Measurements from ENCODE around the gene FAR1.

- TF ChIP-seq CTCF (IDR thresholded peaks at IDR 0.05; ENCODE audit: low read length) (no peak), EZH2 (optimal IDR thresholded peaks at IDR 0.05; ENCODE audit: low read depth, low read length) (no peak)
These were observed 31.4 kb downstream of the FAR1 start for GRCh38 chr11:13699870-13700269.

Data from MM.1S (cell line).